Fibroblast of gingiva (primary cell): ENCODE results near the gene DENND4A.

Experiments
- DNase-seq: peaks from one replicate; pipeline ENCODE4 v3.0.0-alpha.2; 2011; ENCODE audit warnings: low read depth

The DENND4A gene

GRCh38 chr15:65792138-65792987 lies at the start of gene DENND4A:
DENND4A (minus strand) TSS chr15:65792293; CDS start chr15:65756450, 35,843 bp downstream.
- DNase-seq: peak; percentile 98

- DNase-seq: peak; percentile 65
These were observed 49.2 kb upstream of the DENND4A start for GRCh38 chr15:65841121-65841930.

- DNase-seq: no peak
These were observed 47.9 kb upstream of the DENND4A start for GRCh38 chr15:65839985-65840384.

- no peak for DNase-seq
These were observed 47.3 kb upstream of the DENND4A start for GRCh38 chr15:65839354-65839901.

GRCh38 chr15:65837301-65838294 lies 45.5 kb upstream of the DENND4A start:
- DNase-seq: no peak

- DNase-seq: no peak
These were observed 44.6 kb upstream of the DENND4A start for GRCh38 chr15:65836665-65837064.

- no peak for DNase-seq
These were observed 43.4 kb upstream of the DENND4A start for GRCh38 chr15:65835447-65835846.

- no peak for DNase-seq
These were observed 42.6 kb upstream of the DENND4A start for GRCh38 chr15:65834603-65835282.

- DNase-seq: no peak
These were observed 41.6 kb upstream of the DENND4A start for GRCh38 chr15:65833501-65834205.

- DNase-seq: peak; percentile 99
These were observed 40.7 kb upstream of the DENND4A start for GRCh38 chr15:65832549-65833364.

GRCh38 chr15:65829130-65829764 lies 37.2 kb upstream of the DENND4A start:
- no peak for DNase-seq

- DNase-seq: no peak
These were observed 36.5 kb upstream of the DENND4A start for GRCh38 chr15:65828585-65828984.

GRCh38 chr15:65827065-65827464 lies 35.0 kb upstream of the DENND4A start:
- no peak for DNase-seq

GRCh38 chr15:65824941-65825544 lies 33.0 kb upstream of the DENND4A start:
- DNase-seq: peak; percentile 73

- peak; percentile 59 for DNase-seq
These were observed 32.1 kb upstream of the DENND4A start for GRCh38 chr15:65824031-65824743.

- no peak for DNase-seq
These were observed 30.2 kb upstream of the DENND4A start for GRCh38 chr15:65822316-65822715.

- DNase-seq: no peak
These were observed 29.0 kb upstream of the DENND4A start for GRCh38 chr15:65821070-65821469.

GRCh38 chr15:65819563-65819960 lies 27.5 kb upstream of the DENND4A start:
- DNase-seq: no peak
